Measurements from ENCODE around the gene PPID.
"Not testable (repeated sequence)": the region's sequence is repeated elsewhere in the genome, so short reads cannot be mapped to it uniquely, and the experiment has no call there.

The PPID gene

GRCh38 chr4:158722917-158723793 is at the start of gene PPID:
Gene PPID (minus strand): TSS chr4:158723396. CDS start chr4:158723288, 108 bp downstream.
- DNase-seq = peak; percentile 84

GRCh38 chr4:158771776-158772175 is 48.6 kb upstream of the PPID start:
- DNase-seq = no peak

GRCh38 chr4:158770671-158771070 is 47.5 kb upstream of the PPID start:
- no peak for DNase-seq

GRCh38 chr4:158769175-158769921 is 46.2 kb upstream of the PPID start:
- DNase-seq = peak; percentile 43

GRCh38 chr4:158768555-158769174 is 45.5 kb upstream of the PPID start, which contains the start of gene FNIP2:
Gene FNIP2 (plus strand): TSS chr4:158769026. CDS start chr4:158769213, 187 bp downstream.
- DNase-seq = peak; percentile 64

- DNase-seq = no peak
Observed at GRCh38 chr4:158767451-158767850, 44.3 kb upstream of the PPID start.

- DNase-seq = no peak
Observed at GRCh38 chr4:158766434-158767044, 43.3 kb upstream of the PPID start.

- DNase-seq = no peak
Observed at GRCh38 chr4:158763462-158763861, 40.3 kb upstream of the PPID start.

GRCh38 chr4:158762553-158762952 is 39.4 kb upstream of the PPID start:
- DNase-seq = no peak

- peak; percentile 31 for DNase-seq
Observed at GRCh38 chr4:158760866-158761265, 37.7 kb upstream of the PPID start.

GRCh38 chr4:158759539-158759938 is 36.3 kb upstream of the PPID start:
- not testable (repeated sequence) for DNase-seq

- DNase-seq = no peak
Observed at GRCh38 chr4:158758703-158759102, 35.5 kb upstream of the PPID start.

- no peak for DNase-seq
Observed at GRCh38 chr4:158758142-158758541, 34.9 kb upstream of the PPID start.

GRCh38 chr4:158756588-158756987 is 33.4 kb upstream of the PPID start:
- no peak for DNase-seq

GRCh38 chr4:158755819-158756218 is 32.6 kb upstream of the PPID start:
- not testable (repeated sequence) for DNase-seq

GRCh38 chr4:158754385-158755180 is 31.4 kb upstream of the PPID start:
- DNase-seq = no peak

- no peak for DNase-seq
Observed at GRCh38 chr4:158750379-158750778, 27.2 kb upstream of the PPID start.

- not testable (repeated sequence) for DNase-seq
Observed at GRCh38 chr4:158746537-158746936, 23.3 kb upstream of the PPID start.

- DNase-seq = no peak
Observed at GRCh38 chr4:158741326-158742021, 18.3 kb upstream of the PPID start.

- DNase-seq = no peak
Observed at GRCh38 chr4:158739600-158739999, 16.4 kb upstream of the PPID start.

- DNase-seq = no peak
Observed at GRCh38 chr4:158738866-158739265, 15.7 kb upstream of the PPID start.
